Measurements from ENCODE around the gene PSMD3.

The PSMD3 gene

GRCh38 chr17:39968761-39969160 is 11.8 kb upstream of the PSMD3 start:
- ChIA-PET CTCF (interaction anchor here (0.9 kb wide), 1 partner anchor 10 kb away, joined by 6 read pairs; no protein-coding TSS in a partner anchor), POLR2A (ENCODE audit: low non-redundant PET) (no interaction called here)
- no peak for TF ChIP-seq CTCF (conservative IDR thresholded peaks at IDR 0.05; ENCODE audit: low read depth)
- no peak overlapping the region for H3K27ac ChIP-seq
- DNase-seq (ENCODE audit: low spot score): no peak

- CTCF ChIA-PET: interaction anchor here (0.6 kb wide), 1 partner anchor 13 kb away, joined by 3 read pairs; no protein-coding TSS in a partner anchor
- H3K27ac ChIP-seq: no peak overlapping the region
- POLR2A ChIA-PET (ENCODE audit: low non-redundant PET): no interaction called here
- no peak for DNase-seq (ENCODE audit: low spot score)
- TF ChIP-seq CTCF (conservative IDR thresholded peaks at IDR 0.05; ENCODE audit: low read depth): no peak
Observed at GRCh38 chr17:39969375-39969774, 11.2 kb upstream of the PSMD3 start.

- DNase-seq (ENCODE audit: low spot score): no peak
- H3K27ac ChIP-seq: no peak overlapping the region
- POLR2A ChIA-PET (ENCODE audit: low non-redundant PET): interaction anchor here (0.5 kb wide), 1 partner anchor 20 kb away, joined by 3 read pairs; no protein-coding TSS in a partner anchor
- CTCF ChIA-PET: interaction anchor here (2.3 kb wide), 1 partner anchor 10 kb away, joined by 9 read pairs; the partner anchor contains the start of gene PSMD3
- no peak for TF ChIP-seq CTCF (conservative IDR thresholded peaks at IDR 0.05; ENCODE audit: low read depth)
Observed at GRCh38 chr17:39970157-39970692, 10.4 kb upstream of the PSMD3 start.

GRCh38 chr17:39971076-39971603 is 9.5 kb upstream of the PSMD3 start:
- no peak for DNase-seq (ENCODE audit: low spot score)
- no peak overlapping the region for H3K27ac ChIP-seq
- no peak for TF ChIP-seq CTCF (conservative IDR thresholded peaks at IDR 0.05; ENCODE audit: low read depth)
- ChIA-PET CTCF (interaction anchor here (1.0 to 2.3 kb wide), 2 partner anchors 9 to 13 kb away, joined by 3 to 9 read pairs; partner anchors contain the start of gene PSMD3), POLR2A (ENCODE audit: low non-redundant PET) (no interaction called here)

- CTCF ChIA-PET: interaction anchor here (2.1 kb wide), 1 partner anchor 13 kb away, joined by 8 read pairs; no protein-coding TSS in a partner anchor
- POLR2A ChIA-PET (ENCODE audit: low non-redundant PET): no interaction called here
- H3K27ac ChIP-seq: no peak overlapping the region
- DNase-seq (ENCODE audit: low spot score): no peak
- TF ChIP-seq CTCF (conservative IDR thresholded peaks at IDR 0.05; ENCODE audit: low read depth): no peak
Observed at GRCh38 chr17:39972271-39972670, 8.3 kb upstream of the PSMD3 start.

- DNase-seq (ENCODE audit: low spot score): no peak
- no peak overlapping the region for H3K27ac ChIP-seq
- TF ChIP-seq CTCF (conservative IDR thresholded peaks at IDR 0.05; ENCODE audit: low read depth): no peak
- POLR2A ChIA-PET (ENCODE audit: low non-redundant PET): no interaction called here
- CTCF ChIA-PET: interaction anchor here (0.5 to 2.1 kb wide), 2 partner anchors 15 to 310 kb away, joined by 3 to 8 read pairs; no protein-coding TSS in a partner anchor
Observed at GRCh38 chr17:39973496-39973895, 7.1 kb upstream of the PSMD3 start.

Measured in RWPE1 (cell line).